Endometrial microvascular endothelial cells (primary cell): ENCODE results near the gene FAR2. TPM values are rescaled to one million over a fixed set of nuclear protein-coding genes. Genes with fewer than 3 reads are reported as not detected.

Experiments
- in situ Hi-C: cut with HindIII; loops from 2 replicates; pipeline ENCODE4 v1.10.0; 2017; ENCODE audit warnings: low sequenced_read_pairs, low pct_unique_long_range_greater_than_20kb; ENCODE audit errors: inconsistent ontology term
- total RNA-seq: library from RNA; depleted of rRNA; stranded (reverse); fragments of >200 nt; gene quantifications from one replicate; pipeline ENCODE4 v1.2.3, GENCODE V29; 2015; ENCODE audit errors: inconsistent ontology term

FAR2 gene
- total RNA-seq, 1 donor from 2014 or later, result 44.5 TPM

GRCh38 chr12:29226616-29227015, 77.5 kb downstream of the FAR2 start:
- in situ Hi-C loops, result no loop called here

DNA sequence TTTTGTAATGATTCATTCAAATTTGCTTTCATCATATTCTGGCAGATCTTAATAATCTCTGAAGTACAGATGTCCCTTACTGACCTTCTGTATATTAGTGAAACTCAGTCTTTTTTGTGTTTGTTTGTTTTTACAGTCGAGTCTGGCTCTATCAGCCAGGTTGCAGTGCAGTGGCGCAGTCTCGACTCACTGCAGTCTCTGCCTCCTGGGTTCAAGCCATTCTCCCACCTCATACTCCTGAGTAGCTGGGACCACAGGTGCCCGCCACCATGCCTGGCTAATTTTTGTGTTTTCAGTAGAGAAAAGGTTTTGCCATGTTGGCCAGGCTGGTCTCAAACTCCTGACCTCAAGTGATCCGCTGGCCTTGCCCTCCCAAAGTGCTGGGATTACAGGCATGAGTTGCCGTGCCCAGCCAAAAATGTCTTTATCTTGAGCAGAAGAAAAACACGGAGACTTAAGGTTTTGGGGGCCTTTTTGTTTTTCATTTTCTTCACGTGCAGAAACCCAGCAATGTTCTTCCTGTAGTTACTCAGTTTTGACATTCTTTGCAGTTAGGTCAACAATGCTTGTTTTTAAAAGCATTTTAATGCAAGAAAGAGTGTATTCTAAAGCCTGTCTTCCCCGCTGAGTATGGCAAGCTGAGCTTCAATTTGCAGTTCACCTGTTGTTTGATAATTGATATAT, 79.5 kb downstream of the FAR2 start:
- in situ Hi-C loops, result no loop called here

GRCh38 chr12:29229158-29229505, 80.1 kb downstream of the FAR2 start:
- in situ Hi-C loops, result no loop called here

DNA sequence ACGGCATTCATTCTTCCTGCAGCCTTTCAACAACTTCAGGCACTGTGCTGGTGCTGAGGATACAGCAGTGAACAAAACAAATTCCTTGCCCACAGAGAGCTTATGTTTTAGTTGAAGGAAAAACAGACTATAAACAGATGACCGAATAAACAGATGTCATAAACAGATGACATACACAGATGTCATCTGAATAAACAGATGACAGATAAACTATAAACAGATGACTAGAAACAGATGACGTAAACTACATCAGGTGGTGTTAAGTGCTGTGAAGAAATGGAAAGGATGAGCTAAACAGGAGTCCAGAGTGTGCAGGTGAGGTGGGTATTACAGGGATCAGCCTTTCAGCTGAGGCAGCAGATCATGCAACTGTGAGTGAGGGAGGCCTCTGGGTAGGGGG, 80.9 kb downstream of the FAR2 start:
- in situ Hi-C loops, result no loop called here

- in situ Hi-C loops, result no loop called here
Measured at GRCh38 chr12:29230800-29231560, 81.9 kb downstream of the FAR2 start.

DNA sequence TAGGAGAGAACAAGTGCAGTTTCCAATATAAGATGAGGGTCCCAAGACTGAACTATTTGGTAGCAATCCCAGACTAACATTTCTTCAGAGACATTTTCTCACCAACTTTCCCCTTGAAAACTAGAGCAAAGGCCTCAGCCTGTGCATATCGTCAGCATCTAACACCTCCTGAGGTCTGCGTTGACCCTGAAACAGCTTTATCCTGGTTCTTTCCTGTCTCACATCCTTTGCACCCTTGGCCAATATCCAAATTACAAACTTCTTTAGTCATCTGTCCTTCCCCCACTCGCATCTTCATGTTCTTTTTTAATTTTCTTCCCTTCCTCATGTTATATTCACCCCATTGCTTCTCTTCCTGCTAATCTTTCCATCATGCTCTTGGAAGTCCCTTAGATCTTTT, 83.0 kb downstream of the FAR2 start:
- in situ Hi-C loops, result no loop called here

DNA sequence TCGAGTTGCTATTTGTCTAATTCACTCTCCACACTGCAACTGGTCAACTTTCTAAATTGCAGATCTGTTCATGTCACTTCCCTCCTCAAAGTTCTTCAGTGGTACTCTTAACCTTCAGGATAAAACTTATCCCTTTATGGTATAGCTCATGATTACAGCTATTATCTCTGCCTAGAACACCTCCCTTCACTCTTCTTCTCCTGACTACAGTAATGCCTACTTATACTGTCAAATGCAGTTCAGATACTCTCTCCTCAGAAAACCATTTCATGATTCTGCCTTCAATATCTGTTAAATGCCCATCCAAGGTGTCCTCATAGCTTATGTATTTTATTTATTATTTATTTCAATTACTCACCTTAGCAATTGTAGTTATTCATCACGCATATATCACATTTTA, 85.5 kb downstream of the FAR2 start:
- in situ Hi-C loops, result no loop called here

DNA sequence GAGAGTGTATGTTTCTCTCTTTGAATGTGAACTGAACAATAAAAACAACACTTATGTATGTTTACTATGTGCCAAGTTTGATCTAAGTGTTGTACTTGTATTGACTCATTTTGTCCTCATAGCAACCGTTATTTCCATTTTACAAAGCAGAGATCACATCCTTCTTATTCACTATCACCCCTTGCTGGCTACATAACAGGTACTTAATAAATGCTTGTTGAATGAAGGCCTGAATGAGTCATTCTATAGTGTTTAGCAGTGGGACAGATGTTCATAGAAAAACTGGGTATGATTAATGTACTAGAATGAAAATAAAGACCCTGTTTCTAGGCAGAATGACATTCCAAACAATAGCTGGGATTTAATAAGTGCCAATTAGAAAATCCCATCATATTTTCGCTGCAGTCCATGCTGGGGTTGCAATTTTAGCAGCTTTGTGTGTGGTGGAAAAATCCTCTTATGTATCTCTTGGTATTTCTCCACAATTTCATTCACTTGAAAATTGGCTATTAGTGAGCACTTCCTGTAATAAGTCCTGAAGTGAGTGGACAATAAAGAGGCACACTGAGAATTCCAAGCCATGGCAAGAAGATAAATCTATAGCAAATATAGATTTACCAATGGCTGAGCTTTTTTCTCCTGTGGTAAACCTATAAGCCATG, 86.0 kb downstream of the FAR2 start:
- in situ Hi-C loops, result no loop called here

GRCh38 chr12:29238822-29239291, 89.8 kb downstream of the FAR2 start:
- in situ Hi-C loops, result no loop called here

GRCh38 chr12:29239336-29239735, 90.3 kb downstream of the FAR2 start:
- in situ Hi-C loops, result no loop called here

- in situ Hi-C loops, result no loop called here
Measured at GRCh38 chr12:29240441-29240840, 91.4 kb downstream of the FAR2 start.

GRCh38 chr12:29241821-29242591, 92.9 kb downstream of the FAR2 start:
- in situ Hi-C loops, result no loop called here

- in situ Hi-C loops, result no loop called here
Measured at GRCh38 chr12:29242921-29243431, 93.9 kb downstream of the FAR2 start.

- in situ Hi-C loops, result no loop called here
Measured at GRCh38 chr12:29244159-29244765, 95.2 kb downstream of the FAR2 start.

GRCh38 chr12:29245246-29245645, 96.2 kb downstream of the FAR2 start:
- in situ Hi-C loops, result no loop called here

DNA sequence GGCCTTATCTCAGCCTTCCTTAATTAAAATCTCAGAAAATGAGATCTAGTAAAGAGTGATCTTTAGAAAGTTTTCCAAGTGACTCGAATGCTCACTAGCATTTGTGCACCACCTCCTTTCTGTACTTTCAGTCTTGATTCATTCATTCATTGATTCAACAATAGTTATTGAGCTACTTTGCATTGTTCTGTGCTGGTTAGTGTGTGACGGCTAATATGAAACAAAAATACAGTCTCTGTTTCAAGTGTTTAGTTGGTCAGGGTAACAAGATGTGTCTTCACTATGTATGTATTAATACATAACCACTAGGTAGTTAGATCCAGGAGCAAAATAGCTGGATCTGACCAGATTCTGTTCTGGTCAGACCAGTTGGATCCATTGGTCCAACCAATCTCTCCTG, 100.9 kb downstream of the FAR2 start:
- in situ Hi-C loops, result no loop called here

DNA sequence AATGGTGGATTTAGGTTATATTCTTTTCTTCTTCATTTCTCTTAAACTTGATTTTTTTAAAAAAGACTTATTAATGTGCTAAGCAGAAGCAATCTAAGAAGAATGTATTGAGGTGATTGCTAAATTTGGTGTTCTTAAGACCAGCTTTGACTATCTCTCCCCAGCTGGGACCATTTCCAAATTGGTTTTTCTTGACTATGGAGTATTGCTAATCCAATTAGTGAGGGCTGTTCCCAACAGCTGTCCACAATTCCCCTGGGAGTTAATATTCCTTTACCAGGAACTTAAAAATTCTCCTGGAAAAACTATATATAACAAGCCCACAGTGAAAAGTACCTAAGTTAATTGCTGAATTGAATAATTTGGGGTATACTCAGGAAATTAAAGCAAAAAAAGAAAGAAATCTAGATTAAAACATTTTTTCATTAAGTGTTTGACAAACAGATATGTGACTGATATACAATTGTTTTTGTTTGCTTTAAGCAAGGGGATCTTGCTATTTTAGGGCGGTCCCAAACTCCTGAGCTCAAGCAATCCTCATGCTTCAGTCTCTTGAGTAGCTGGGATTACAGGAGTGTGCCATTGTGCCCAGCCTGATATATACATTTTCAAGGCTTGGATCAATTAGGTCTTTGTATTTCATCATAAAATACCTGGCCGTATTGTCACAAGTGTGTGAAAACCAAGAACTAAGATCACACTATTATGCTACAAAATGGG, 105.0 kb downstream of the FAR2 start:
- in situ Hi-C loops, result no loop called here

DNA sequence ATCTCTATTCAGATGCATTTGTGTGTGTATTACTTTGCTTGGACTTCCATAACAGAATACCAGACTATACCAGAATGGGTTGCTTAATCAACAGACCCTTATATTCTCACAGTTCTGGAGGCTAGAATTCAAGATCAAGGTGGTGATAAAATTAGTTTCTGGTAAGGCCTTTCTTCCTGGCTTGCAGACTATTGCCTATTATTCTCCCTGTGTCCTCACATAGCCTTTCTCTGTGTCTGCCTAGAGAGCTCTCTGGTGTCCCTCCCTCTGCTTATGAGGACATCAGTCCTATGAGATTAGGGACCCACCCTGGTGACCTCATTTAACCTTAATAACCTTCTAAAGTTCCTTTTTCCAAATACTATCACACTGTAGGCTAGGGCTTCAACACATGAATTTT, 106.0 kb downstream of the FAR2 start:
- in situ Hi-C loops, result no loop called here
